ENCODE data around the gene E2F3.

Gene E2F3

GRCh38 chr6:20402342-20403069 is 827 bp downstream of the E2F3 start (continued):
- TF ChIP-seq ZNF660 (tag by site-specific recombination; IDR thresholded peaks at IDR 0.05) (no peak), OVOL3 (tag by site-specific recombination; IDR thresholded peaks at IDR 0.05) (0 out of 2 replicates have a peak, but pooled peaks have one; percentile 2), ZBTB26 (tag by site-specific recombination; optimal IDR thresholded peaks at IDR 0.05) (peak; percentile 66), ZNF146 (tag by site-specific recombination; IDR thresholded peaks at IDR 0.05) (no peak), ZNF157 (tag by site-specific recombination; IDR thresholded peaks at IDR 0.05) (no peak), ZNF701 (tag by site-specific recombination; IDR thresholded peaks at IDR 0.05) (no peak), GFI1B (tag by site-specific recombination; IDR thresholded peaks at IDR 0.05) (no peak), ZNF560 (tag by site-specific recombination; IDR thresholded peaks at IDR 0.05; ENCODE audit: borderline replicate concordance) (no peak), ZSCAN30 (tag by site-specific recombination; IDR thresholded peaks at IDR 0.05) (no peak), ZNF121 (tag by site-specific recombination; IDR thresholded peaks at IDR 0.05) (no peak; the same call in 1 of the 2 replicates), ZNF670 (tag by site-specific recombination; IDR thresholded peaks at IDR 0.05; ENCODE audit: low read depth) (no peak), ZNF513 (tag by site-specific recombination; IDR thresholded peaks at IDR 0.05) (no peak), BCL11B (tag by site-specific recombination; IDR thresholded peaks at IDR 0.05; ENCODE audit: low read depth) (0 out of 2 replicates have a peak, but pooled peaks have one; percentile 31), ZNF138 (tag by site-specific recombination; IDR thresholded peaks at IDR 0.05; ENCODE audit: borderline replicate concordance) (no peak), ZNF10 (tag by site-specific recombination; IDR thresholded peaks at IDR 0.05) (no peak), TRIM28 (IDR thresholded peaks at IDR 0.05; ENCODE audit: borderline replicate concordance, low read length) (no peak), ZNF449 (tag by site-specific recombination; IDR thresholded peaks at IDR 0.05) (no peak), YY2 (tag by site-specific recombination; IDR thresholded peaks at IDR 0.05) (no peak), ZFP69B (tag by site-specific recombination; IDR thresholded peaks at IDR 0.05) (no peak), ZNF292 (tag by site-specific recombination; IDR thresholded peaks at IDR 0.05; ENCODE audit: borderline replicate concordance, low read depth) (no peak), ZNF677 (tag by site-specific recombination; IDR thresholded peaks at IDR 0.05) (no peak), ZSCAN16 (tag by site-specific recombination; IDR thresholded peaks at IDR 0.05) (no peak), ZNF514 (tag by site-specific recombination; IDR thresholded peaks at IDR 0.05) (no peak), ZNF530 (tag by site-specific recombination; IDR thresholded peaks at IDR 0.05; ENCODE audit: low read depth) (no peak), IKZF3 (tag by site-specific recombination; IDR thresholded peaks at IDR 0.05) (peak; percentile 67; the same call in 1 of the 2 replicates), ZNF112 (tag by site-specific recombination; IDR thresholded peaks at IDR 0.05) (no peak), ZNF416 (tag by site-specific recombination; IDR thresholded peaks at IDR 0.05) (no peak), OSR2 (tag by site-specific recombination; IDR thresholded peaks at IDR 0.05) (no peak), SCRT2 (tag by site-specific recombination; IDR thresholded peaks at IDR 0.05) (no peak), ZNF654 (tag by site-specific recombination; IDR thresholded peaks at IDR 0.05; ENCODE audit: low read depth) (no peak), KLF8 (tag by site-specific recombination; IDR thresholded peaks at IDR 0.05) (peak; percentile 39; the same call in 1 of the 2 replicates), MEIS1 (CRISPR knock-in tag; IDR thresholded peaks at IDR 0.05; ENCODE audit: borderline replicate concordance) (0 out of 2 replicates have a peak, but pooled peaks have one; percentile 31), ZBTB10 (tag by site-specific recombination; IDR thresholded peaks at IDR 0.05) (peak; percentile 56; the same call in 1 of the 2 replicates), ZNF169 (tag by site-specific recombination; IDR thresholded peaks at IDR 0.05) (no peak), PRDM1 (tag by site-specific recombination; IDR thresholded peaks at IDR 0.05) (peak; percentile 74), ZNF629 (tag by site-specific recombination; IDR thresholded peaks at IDR 0.05) (no peak)
